Skeletal muscle tissue (tissue), 4 donors: ENCODE measurements around the gene FCRLB. TPM values are rescaled to one million over a fixed set of nuclear protein-coding genes. Genes with fewer than 3 reads are reported as not detected.

Experiments
- H3K27ac ChIP-seq: one replicate; pipeline ENCODE4 v1.7.0; 2013; ENCODE audit warnings: mild to moderate bottlenecking, low read depth, low read length, inconsistent platforms
- H3K27me3 ChIP-seq, 3 donors: one replicate each; pipeline ENCODE4 v1.7.0; 2013; ENCODE audit warnings: low read length in 3 of 3; ENCODE audit not compliant: control insufficient read depth in 3 of 3, insufficient read depth in 3 of 3
- H3K36me3 ChIP-seq, 3 donors: one replicate each; pipeline ENCODE4 v1.7.0; 2013; ENCODE audit warnings: low read length in 3 of 3; ENCODE audit not compliant: control insufficient read depth in 3 of 3, insufficient read depth in 3 of 3
- H3K4me1 ChIP-seq, 3 donors: one replicate each; pipeline ENCODE4 v1.7.0; 2013; ENCODE audit warnings: low read length in 3 of 3, mild to moderate bottlenecking in 3 of 3; ENCODE audit not compliant: control insufficient read depth in 3 of 3, insufficient read depth in 3 of 3
- H3K4me3 ChIP-seq, 3 donors: one replicate each; pipeline ENCODE4 v1.7.0; 2013; ENCODE audit warnings: low read length in 3 of 3
- H3K9ac ChIP-seq, 3 donors: one replicate each; pipeline ENCODE4 v1.7.0; 2013; ENCODE audit warnings: low read length in 3 of 3, mild to moderate bottlenecking in 3 of 3, moderate library complexity in 2 of 3, low read depth in 1 of 3
- H3K9me3 ChIP-seq, 3 donors: one replicate each; pipeline ENCODE4 v1.7.0; 2013; ENCODE audit warnings: low read length in 3 of 3; ENCODE audit not compliant: control insufficient read depth in 3 of 3
- total RNA-seq: library from RNA; depleted of rRNA; stranded (reverse); fragments of >200 nt; gene quantifications from one replicate; pipeline ENCODE4 v1.2.3, GENCODE V29; 2014
- donor health status: Osteomylitis.

Gene FCRLB
- total RNA-seq, 1 donor from 2014 or later, result 1.0 TPM

DNA sequence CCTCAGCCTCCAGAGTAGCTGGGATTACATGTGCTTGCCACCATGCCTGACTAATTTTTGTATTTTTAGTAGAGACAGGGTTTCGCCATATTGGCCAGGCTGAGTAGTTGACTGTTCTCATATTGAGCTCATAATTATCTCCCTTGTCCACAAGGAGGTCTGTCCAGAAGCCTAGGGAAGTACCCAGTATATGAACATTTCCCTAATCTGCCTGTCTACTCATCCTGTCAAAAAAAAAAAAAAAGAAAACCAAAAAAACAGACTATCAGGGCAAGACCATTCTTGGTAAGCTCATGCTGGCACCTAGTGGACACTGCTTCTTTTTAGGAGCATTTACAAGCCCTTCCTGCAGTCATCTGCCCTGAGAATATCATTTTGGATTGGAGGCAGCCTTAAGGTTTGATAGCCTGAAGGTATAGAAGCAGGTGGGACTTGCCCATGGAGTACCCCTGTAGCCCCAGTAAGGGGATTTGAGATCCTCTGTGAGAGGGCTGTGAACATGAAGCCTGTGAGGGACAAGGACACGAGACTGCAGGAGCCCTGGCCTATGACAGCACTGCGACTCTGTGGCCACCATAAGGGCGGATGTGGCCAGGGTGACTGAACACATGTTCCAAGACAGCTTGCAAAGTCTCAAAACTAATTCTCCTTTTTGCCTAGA is 17.4 kb downstream of the FCRLB start:
- Histone ChIP-seq H3K4me1 (no peaks in the 10 kb centered on the region), H3K9me3 (no peaks in the 10 kb centered on the region), H3K9ac (peak overlapping the region in 1 of 3 donors; percentile 36), H3K4me3 (no peak overlapping the region), H3K27ac (peak overlapping the region; percentile 40), H3K36me3 (no peaks in the 10 kb centered on the region), H3K27me3 (peaks cover 0 to 3% (median 0%) of the 10 kb centered on the region in 3 donors)

DNA sequence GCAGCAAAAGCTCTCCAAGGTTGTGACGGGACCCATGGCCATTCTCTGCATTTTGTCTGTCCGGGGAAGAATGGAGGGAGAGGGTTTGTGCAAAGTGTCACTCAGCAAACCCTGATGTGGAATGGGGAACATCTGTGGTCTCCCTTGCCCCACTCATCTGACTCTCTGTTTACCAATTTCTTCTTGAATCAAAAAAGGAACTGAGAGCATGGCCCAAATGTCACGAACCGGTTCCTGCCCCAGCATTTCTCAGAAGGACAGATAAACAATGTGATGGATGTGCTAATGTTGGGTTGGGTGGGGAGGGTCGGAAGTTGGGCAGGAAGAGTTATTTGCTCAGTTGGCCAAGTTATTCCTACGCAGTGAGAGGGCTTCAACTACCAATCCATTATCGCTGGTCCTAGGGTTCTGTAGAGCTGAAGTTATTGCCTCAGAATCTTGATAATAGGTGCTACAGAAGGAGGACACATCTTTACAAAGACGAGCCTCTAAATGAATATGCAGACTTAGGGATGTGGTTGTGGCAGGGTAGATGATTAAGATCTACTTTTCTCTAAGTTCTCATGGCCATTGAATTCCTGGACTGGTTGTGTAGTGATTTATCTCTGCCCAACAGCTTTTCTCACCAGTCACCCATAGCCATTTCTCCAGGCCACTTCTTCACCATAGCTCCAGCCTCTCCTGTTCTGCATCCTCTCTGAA is 18.7 kb downstream of the FCRLB start:
- Histone ChIP-seq H3K27ac (peak overlapping the region; percentile 40), H3K27me3 (peaks cover 0 to 3% (median 0%) of the 10 kb centered on the region in 3 donors), H3K9ac (no peak overlapping the region), H3K4me3 (no peak overlapping the region), H3K9me3 (no peaks in the 10 kb centered on the region), H3K4me1 (no peaks in the 10 kb centered on the region), H3K36me3 (no peaks in the 10 kb centered on the region)

DNA sequence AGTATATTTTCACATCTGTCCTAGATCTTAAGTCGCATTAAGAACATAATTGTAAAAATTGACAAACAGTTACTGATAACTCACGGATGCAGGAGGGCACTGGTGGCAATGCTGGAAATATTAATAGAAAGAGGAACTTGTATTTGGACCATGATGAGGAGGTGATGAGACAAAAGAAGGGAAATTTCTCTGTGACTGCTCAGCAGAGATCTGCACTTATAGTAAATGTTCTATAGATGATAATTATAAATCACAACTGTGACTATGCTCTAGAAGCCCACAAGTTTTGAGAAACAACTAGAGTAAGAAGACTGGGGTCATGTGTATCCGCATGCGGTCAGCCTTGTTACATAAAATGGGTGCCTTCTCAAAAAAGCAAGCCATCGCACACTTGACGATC is 19.6 kb downstream of the FCRLB start:
- Histone ChIP-seq H3K9me3 (no peaks in the 10 kb centered on the region), H3K4me1 (no peaks in the 10 kb centered on the region), H3K4me3 (no peak overlapping the region), H3K27ac (no peak overlapping the region), H3K27me3 (peaks cover 0 to 3% (median 0%) of the 10 kb centered on the region in 3 donors), H3K9ac (no peak overlapping the region), H3K36me3 (no peaks in the 10 kb centered on the region)

DNA sequence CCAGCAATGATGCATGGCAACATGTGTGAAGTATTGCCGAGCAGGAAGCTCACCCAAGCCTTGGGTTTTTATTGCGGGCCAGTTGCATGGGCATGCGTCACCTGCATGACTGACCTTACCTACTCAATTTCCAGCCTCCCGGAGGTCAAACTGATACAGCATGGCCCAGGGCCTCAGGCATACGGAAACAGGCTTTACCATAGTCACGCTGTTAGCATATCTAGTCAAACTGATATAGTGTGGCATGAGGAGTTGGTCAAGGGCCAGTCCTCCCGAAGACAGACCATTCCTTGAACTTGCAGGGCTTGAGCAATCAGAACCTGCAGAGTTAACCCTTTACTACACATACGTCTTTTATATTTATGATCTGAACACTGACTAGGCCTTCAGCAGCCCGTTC is 21.9 kb downstream of the FCRLB start:
- H3K9me3 ChIP-seq, result no peaks in the 10 kb centered on the region
- H3K4me1 ChIP-seq, result no peaks in the 10 kb centered on the region
- H3K27me3 ChIP-seq, result peaks cover 0 to 3% (median 0%) of the 10 kb centered on the region in 3 donors
- H3K4me3 ChIP-seq, result no peak overlapping the region
- no peaks in the 10 kb centered on the region for H3K36me3 ChIP-seq
- H3K27ac ChIP-seq, result no peak overlapping the region
- H3K9ac ChIP-seq, result no peak overlapping the region

DNA sequence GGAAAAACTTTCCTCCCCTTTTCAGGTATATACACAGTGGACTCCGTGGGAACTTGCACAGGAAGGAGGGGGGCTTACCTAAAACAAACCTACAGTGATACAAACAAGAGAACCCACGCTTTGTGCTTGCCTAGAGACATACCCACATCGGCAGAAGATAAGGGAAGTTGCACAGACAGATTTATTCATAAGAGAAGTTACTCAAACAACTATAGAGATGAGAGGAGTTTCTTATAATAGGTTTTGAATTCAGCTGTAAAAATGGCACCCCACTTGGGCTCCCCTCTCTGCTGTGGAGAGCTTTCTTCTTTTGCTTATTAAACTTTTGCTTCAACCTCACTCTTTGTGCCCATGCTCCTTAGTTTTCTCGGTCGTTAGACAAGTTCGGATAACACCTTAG is 26.5 kb downstream of the FCRLB start:
- Histone ChIP-seq H3K4me1 (peaks cover 7 to 12% (median 11%) of the 10 kb centered on the region in 3 donors), H3K27ac (no peak overlapping the region), H3K9me3 (no peaks in the 10 kb centered on the region), H3K9ac (no peak overlapping the region), H3K27me3 (no peaks in the 10 kb centered on the region), H3K36me3 (peaks cover 3 to 8% (median 4%) of the 10 kb centered on the region in 3 donors), H3K4me3 (no peak overlapping the region)

DNA sequence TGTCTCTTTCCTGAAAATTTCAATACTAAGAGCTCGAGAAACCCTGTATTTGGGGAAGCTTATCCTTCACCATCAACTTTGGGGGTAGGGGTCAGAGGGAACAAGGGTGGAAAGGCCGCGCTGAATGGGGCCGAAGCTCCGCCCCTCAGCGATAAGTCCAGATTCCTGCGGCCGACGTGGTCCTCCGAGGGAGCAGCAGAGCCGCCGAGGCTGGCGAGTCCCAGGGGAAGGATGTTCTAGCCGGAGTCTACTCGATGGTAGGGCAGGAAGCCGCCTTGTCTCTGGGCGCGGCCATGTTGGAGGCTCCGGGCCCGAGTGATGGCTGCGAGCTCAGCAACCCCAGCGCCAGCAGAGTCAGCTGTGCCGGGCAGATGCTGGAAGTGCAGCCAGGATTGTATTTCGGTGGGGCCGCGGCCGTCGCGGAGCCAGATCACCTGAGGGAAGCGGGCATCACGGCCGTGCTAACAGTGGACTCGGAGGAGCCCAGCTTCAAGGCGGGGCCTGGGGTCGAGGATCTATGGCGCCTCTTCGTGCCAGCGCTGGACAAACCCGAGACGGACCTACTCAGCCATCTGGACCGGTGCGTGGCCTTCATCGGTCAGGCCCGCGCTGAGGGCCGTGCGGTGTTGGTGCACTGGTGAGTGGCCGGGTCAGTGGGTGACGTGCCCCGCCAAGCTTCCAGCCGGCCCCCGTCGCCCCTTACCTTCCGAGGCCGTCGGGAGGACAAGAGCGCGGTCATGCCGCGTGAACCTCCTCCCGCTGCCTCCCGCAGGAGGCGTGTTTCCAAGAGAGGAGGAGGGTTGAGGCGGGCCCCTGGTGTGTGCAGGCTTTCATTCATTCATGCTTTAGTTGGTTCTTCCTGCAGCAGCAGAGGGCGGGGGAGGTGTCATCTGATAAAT is 28.4 kb downstream of the FCRLB start, which contains the start of gene DUSP12:
Gene DUSP12, plus strand, starts transcription at position 278 of the 899 bp plus-strand sequence. Its CDS starts 16 bp downstream, at position 294.
- Histone ChIP-seq H3K9ac (peak within 1 kb of the TSS; percentile 86 to 92 (median 88)), H3K36me3 (peaks cover 9 to 20% (median 15%) of the 10 kb centered on the region in 3 donors), H3K4me3 (peak within 1 kb of the TSS; percentile 79 to 94 (median 92)), H3K27ac (peak within 1 kb of the TSS; percentile 59), H3K27me3 (no peaks in the 10 kb centered on the region), H3K9me3 (no peaks in the 10 kb centered on the region), H3K4me1 (peaks cover 7 to 12% (median 11%) of the 10 kb centered on the region in 3 donors)

DNA sequence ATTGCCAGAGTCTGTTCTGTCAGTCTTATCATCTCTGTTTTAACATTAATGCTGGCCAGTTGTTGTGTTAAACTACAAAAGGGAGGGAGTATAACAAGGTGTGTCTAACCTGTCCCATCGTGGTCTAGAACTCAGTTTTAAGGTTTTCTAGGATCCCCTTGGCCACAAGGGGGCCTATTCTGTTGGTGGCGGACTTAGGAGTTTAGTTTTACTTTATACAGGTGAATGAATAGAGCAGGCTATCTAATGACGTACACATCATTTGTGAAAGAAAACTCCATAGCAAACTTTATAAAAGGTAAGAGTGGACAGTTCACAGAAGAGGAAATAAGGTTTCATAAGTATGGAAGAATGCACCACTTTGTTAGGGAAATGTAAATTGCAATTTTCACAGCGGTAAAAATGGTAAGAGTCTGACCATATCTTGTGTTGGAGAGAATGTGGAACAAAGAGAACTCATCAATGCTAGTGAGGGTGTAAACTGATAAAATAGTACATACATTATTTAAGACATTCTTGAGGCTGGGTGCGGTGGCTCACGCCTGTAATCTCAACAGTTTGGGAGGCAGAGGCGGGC is 42.3 kb downstream of the FCRLB start:
- peaks cover 0 to 2% (median 0%) of the 10 kb centered on the region in 3 donors for H3K36me3 ChIP-seq
- H3K4me3 ChIP-seq, result no peak overlapping the region
- H3K27me3 ChIP-seq, result no peaks in the 10 kb centered on the region
- no peak overlapping the region for H3K9ac ChIP-seq
- H3K4me1 ChIP-seq, result peaks cover 8 to 19% (median 10%) of the 10 kb centered on the region in 3 donors
- no peak overlapping the region for H3K27ac ChIP-seq
- H3K9me3 ChIP-seq, result no peaks in the 10 kb centered on the region

DNA sequence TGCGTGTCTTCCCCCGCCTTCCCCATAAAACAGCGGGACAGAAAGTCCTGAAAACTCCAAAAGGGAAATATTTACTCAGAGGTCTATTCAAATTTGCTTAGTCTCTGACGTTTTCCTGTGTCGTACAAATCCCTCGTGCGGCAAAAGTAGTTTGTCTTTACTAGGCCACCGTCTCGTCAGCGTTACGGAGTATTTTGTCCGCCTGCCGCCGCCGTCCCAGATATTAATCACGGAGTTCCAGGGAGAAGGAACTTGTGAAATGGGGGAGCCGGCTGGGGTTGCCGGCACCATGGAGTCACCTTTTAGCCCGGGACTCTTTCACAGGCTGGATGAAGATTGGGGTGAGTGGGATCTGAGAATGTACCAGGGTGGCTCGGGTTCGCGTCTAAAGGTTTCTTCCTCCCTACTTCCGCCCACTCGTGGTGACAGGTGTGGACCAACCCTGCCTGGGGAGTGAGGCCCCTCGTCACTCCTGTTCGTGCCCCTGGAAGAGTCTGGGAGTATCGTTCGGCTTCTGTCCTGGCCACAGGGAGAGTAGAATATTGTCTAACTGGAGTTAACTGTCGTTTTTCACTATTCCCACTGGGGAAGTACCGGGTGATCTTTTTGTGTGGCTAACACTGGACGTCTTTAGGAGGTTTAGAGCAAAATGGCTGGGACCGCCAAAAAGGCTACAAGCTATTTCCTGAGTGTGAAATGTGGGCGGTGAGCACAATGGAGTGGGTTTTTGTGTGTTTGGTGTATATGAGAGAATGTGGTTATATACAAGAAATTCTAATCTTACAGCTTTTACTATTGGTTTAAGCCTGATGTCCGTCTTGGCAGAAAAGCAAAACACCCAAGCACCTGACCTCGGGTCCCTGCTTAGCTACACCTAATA is 45.0 kb downstream of the FCRLB start, which contains the start of gene ATF6:
Gene ATF6, plus strand, starts transcription at position 219 of the 880 bp plus-strand sequence. Its CDS starts 41 bp downstream, at position 260.
- H3K4me1 ChIP-seq, result peaks cover 8 to 19% (median 12%) of the 10 kb centered on the region in 3 donors
- H3K27me3 ChIP-seq, result no peaks in the 10 kb centered on the region
- no peaks in the 10 kb centered on the region for H3K9me3 ChIP-seq
- no peaks in the 10 kb centered on the region for H3K36me3 ChIP-seq
- peak within 1 kb of the TSS; percentile 96 to 99 (median 99) for H3K9ac ChIP-seq
- H3K4me3 ChIP-seq, result peak within 1 kb of the TSS; percentile 98 to 100 (median 99)
- H3K27ac ChIP-seq, result peak within 1 kb of the TSS; percentile 96

DNA sequence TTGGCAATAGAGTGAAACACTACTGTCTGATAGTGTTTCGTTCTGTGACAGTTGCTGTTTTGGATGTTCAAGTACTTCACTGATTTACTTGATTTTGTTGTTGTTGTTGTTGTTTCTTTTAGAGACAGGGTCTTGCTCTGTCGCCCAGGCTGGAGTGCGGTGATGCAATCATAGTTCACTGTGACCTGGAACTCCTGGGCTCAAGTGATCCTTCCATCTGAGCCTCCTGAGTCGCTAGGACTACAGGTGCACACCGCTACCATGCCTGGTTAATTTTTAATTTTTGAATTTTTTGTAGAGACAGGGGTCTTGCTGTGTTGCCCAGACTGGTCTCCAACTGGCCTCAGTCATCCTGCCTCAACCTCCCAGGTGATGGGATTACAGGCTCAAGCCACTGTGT is 47.1 kb downstream of the FCRLB start:
- Histone ChIP-seq H3K4me3 (no peak overlapping the region), H3K9me3 (no peaks in the 10 kb centered on the region), H3K27ac (no peak overlapping the region), H3K4me1 (peaks cover 16 to 19% (median 16%) of the 10 kb centered on the region in 3 donors), H3K36me3 (no peaks in the 10 kb centered on the region), H3K27me3 (no peaks in the 10 kb centered on the region), H3K9ac (no peak overlapping the region)
